GM18498 (cell line): ENCODE results near the gene MYRIP.

Experiments
- ATAC-seq: cut with Tn5 transposase; IDR thresholded peaks from one replicate; pipeline ENCODE4 v1.9.1; 2021; ENCODE audit warnings: mild to moderate bottlenecking, moderate library complexity; ENCODE audit not compliant: unreplicated experiment

MYRIP gene

GRCh38 chr3:40172560-40172959 is 363.2 kb downstream of the MYRIP start:
- no peak for ATAC-seq

- ATAC-seq: no peak
Observed at GRCh38 chr3:40173227-40173721, 363.9 kb downstream of the MYRIP start.

GRCh38 chr3:40178012-40178594 is 368.7 kb downstream of the MYRIP start:
- ATAC-seq: no peak

- peak; percentile 73 for ATAC-seq
Observed at GRCh38 chr3:40179016-40179415, 369.6 kb downstream of the MYRIP start.

- no peak for ATAC-seq
Observed at GRCh38 chr3:40181182-40181581, 371.8 kb downstream of the MYRIP start.

GRCh38 chr3:40185029-40185695 is 375.8 kb downstream of the MYRIP start:
- peak; percentile 72 for ATAC-seq

- no peak for ATAC-seq
Observed at GRCh38 chr3:40186508-40186907, 377.1 kb downstream of the MYRIP start.

GRCh38 chr3:40187945-40188344 is 378.5 kb downstream of the MYRIP start:
- ATAC-seq: peak; percentile 67

- ATAC-seq: no peak
Observed at GRCh38 chr3:40189118-40189517, 379.7 kb downstream of the MYRIP start.

- ATAC-seq: no peak
Observed at GRCh38 chr3:40190056-40190455, 380.6 kb downstream of the MYRIP start.

GRCh38 chr3:40191251-40191650 is 381.8 kb downstream of the MYRIP start:
- no peak for ATAC-seq

GRCh38 chr3:40191850-40192448 is 382.5 kb downstream of the MYRIP start:
- peak; percentile 49 for ATAC-seq

- ATAC-seq: no peak
Observed at GRCh38 chr3:40192628-40193027, 383.2 kb downstream of the MYRIP start.

GRCh38 chr3:40196966-40197365 is 387.6 kb downstream of the MYRIP start:
- ATAC-seq: no peak

- no peak for ATAC-seq
Observed at GRCh38 chr3:40200692-40201316, 391.4 kb downstream of the MYRIP start.

GRCh38 chr3:40201770-40202169 is 392.4 kb downstream of the MYRIP start:
- no peak for ATAC-seq

GRCh38 chr3:40206522-40206921 is 397.1 kb downstream of the MYRIP start:
- ATAC-seq: no peak

GRCh38 chr3:40207796-40208195 is 398.4 kb downstream of the MYRIP start:
- ATAC-seq: no peak

- no peak for ATAC-seq
Observed at GRCh38 chr3:40208251-40208650, 398.8 kb downstream of the MYRIP start.

GRCh38 chr3:40211579-40211978 is 402.2 kb downstream of the MYRIP start:
- no peak for ATAC-seq

- ATAC-seq: no peak
Observed at GRCh38 chr3:40213556-40213955, 404.1 kb downstream of the MYRIP start.

GRCh38 chr3:40215015-40215414 is 405.6 kb downstream of the MYRIP start:
- ATAC-seq: no peak
